SH-SY5Y (cell line): ENCODE measurements around the gene POMC.

Experiments
- GATA2 ChIP-seq: IDR thresholded peaks from 2 replicates; pipeline ENCODE4 v1.6.1; 2011; ENCODE audit warnings: mild to moderate bottlenecking, low read depth, low read length
- GATA3 ChIP-seq: IDR thresholded peaks from 2 replicates; pipeline ENCODE4 v1.6.1; 2011; ENCODE audit warnings: low read depth, mild to moderate bottlenecking, low read length, moderate library complexity

GRCh38 chr2:25122367-25122766, 46.0 kb downstream of the POMC start:
- no peak for TF ChIP-seq GATA3
- TF ChIP-seq GATA2 = no peak
